Measurements from ENCODE around the gene TELO2. TPM values are rescaled to one million over a fixed set of nuclear protein-coding genes. Genes with fewer than 3 reads are reported as not detected.

The TELO2 gene
- total RNA-seq, 4 donors from 2014 or later: 12.7 to 38.5 (median 22.2) TPM

DNA sequence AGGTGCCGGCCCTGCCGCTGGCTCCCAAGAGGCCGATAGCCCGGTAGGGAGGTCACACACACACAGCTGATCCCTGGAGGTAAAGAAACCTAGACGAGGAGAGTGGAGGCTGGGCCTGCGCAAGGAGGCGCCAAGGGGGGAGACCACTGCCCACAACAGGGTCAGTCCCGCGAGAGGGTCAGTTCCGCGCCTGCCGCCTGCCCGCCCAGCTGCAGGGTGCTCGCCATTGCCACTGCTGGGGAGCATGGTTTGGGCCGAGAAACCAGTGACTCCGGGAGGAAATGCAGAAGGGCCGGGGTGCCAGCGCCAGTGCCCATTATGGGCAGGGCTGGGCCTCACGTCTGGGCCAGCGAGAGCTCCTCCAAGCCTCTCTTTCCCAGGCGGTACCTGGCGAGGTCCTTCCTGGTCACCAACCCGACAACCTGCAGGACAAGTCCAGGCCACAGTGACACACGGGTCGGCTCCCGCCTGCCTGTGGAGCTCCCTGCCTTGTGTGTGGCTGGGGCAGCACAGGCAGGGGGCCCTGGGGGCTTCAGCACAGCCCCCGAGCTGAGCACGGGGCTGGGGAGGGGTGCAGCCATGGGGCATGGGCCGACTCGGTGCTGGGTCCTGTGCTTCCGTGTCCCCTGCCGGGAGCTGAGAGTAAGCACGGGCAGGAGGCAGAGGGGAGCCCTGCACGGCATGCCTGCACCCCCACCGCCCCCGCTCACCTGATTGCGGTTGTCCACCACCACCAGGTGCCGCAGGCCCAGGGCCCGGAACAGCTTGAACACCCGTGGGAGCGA is 46.7 kb upstream of the TELO2 start:
- no peak for ATAC-seq (ENCODE audit: low FRiP score)
- DNase-seq (ENCODE audit: low spot score): no peak
- TF ChIP-seq, protein P1, sequence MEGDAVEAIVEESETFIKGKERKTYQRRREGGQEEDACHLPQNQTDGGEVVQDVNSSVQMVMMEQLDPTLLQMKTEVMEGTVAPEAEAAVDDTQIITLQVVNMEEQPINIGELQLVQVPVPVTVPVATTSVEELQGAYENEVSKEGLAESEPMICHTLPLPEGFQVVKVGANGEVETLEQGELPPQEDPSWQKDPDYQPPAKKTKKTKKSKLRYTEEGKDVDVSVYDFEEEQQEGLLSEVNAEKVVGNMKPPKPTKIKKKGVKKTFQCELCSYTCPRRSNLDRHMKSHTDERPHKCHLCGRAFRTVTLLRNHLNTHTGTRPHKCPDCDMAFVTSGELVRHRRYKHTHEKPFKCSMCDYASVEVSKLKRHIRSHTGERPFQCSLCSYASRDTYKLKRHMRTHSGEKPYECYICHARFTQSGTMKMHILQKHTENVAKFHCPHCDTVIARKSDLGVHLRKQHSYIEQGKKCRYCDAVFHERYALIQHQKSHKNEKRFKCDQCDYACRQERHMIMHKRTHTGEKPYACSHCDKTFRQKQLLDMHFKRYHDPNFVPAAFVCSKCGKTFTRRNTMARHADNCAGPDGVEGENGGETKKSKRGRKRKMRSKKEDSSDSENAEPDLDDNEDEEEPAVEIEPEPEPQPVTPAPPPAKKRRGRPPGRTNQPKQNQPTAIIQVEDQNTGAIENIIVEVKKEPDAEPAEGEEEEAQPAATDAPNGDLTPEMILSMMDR (IDR thresholded peaks at IDR 0.05): no peak

GRCh38 chr16:1447965-1448364 is 45.2 kb upstream of the TELO2 start:
- DNase-seq (ENCODE audit: low spot score): no peak
- TF ChIP-seq, protein P1 (IDR thresholded peaks at IDR 0.05): no peak
- no peak for ATAC-seq (ENCODE audit: low FRiP score)

- TF ChIP-seq, protein P1 (IDR thresholded peaks at IDR 0.05): no peak
- DNase-seq (ENCODE audit: low spot score) (no peak), ATAC-seq (ENCODE audit: low FRiP score) (no peak)
Measured at GRCh38 chr16:1448536-1449116, 44.5 kb upstream of the TELO2 start.

- no peak for DNase-seq (ENCODE audit: low spot score)
- TF ChIP-seq, protein P1 (IDR thresholded peaks at IDR 0.05): no peak
- no peak for ATAC-seq (ENCODE audit: low FRiP score)
Measured at GRCh38 chr16:1449201-1449788, 43.9 kb upstream of the TELO2 start.

DNA sequence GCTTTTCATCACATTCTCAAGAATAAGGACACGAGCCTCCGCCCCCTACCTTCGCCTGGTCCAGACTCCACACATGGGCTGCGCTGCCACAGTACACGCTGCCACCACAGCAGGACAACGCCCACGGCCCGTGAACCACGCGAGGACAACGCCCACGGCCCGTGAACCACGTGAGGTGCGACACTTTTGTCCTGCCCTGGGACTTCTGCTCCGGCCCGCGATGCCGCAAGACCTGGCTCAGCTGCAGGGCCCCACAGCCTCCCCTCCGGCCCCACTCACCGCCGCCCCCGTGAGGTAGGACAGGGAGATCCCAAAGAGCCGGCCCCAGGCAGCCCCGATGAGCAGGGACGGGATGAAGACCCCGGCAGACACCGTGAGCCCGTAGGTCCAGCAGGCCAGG is 42.9 kb upstream of the TELO2 start:
- TF ChIP-seq, protein P1 (IDR thresholded peaks at IDR 0.05): no peak
- DNase-seq (ENCODE audit: low spot score) (no peak), ATAC-seq (ENCODE audit: low FRiP score) (no peak)

DNA sequence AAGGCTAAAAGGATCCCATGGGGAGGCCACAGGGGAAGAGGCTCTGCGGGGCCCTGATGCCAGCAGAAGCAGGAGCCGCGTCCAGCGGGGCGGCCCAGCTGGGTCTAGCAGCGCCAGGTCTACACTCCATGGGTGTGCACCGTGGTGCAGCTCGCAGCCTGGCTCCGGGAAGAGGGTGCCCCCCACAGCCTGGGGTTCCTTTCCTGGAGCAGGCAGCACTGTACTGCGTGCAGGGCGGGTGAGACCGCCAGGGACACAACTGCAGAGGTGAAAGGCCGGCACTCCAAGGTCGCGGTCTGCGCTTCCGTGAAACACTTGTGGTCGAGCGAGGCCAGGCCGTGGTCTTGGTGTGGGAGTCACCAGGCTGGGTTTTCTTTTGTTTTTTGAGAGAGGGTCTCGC is 42.3 kb upstream of the TELO2 start:
- DNase-seq (ENCODE audit: low spot score) (no peak), ATAC-seq (ENCODE audit: low FRiP score) (no peak)
- TF ChIP-seq, protein P1 (IDR thresholded peaks at IDR 0.05): no peak

All from omental fat pad (tissue), 4 donors.